Body of pancreas (tissue), 4 donors: ENCODE data around the gene CHRNA1. TPM values are rescaled to one million over a fixed set of nuclear protein-coding genes. Genes with fewer than 3 reads are reported as not detected.
A peak's percentile ranks its signal among the peaks of the same experiment; 100 is the strongest.

Source experiments
- ATAC-seq: fragments of 150-250 bp; one replicate; pipeline ENCODE4 v1.9.1; 2016
- DNase-seq, 4 donors: peaks; one replicate each; pipeline ENCODE4 v3.0.0-alpha.2; 2019
- H3K27ac ChIP-seq, 4 donors: fragments of 200-600 bp; sonication (generic); 1 replicate in 3 of 4; 2 replicates in 1 of 4; pipeline versions ENCODE4 v1.5.1 to v1.6.1; 2016 to 2019; ENCODE audit warnings: mild to moderate bottlenecking in 1 of 4, mixed read lengths in 1 of 4, moderate library complexity in 1 of 4
- H3K27me3 ChIP-seq, 2 donors: fragments of 200-600 bp; sonication (generic); one replicate each; pipeline ENCODE4 v1.6.0; 2016; ENCODE audit warnings: mild to moderate bottlenecking in 1 of 2
- H3K36me3 ChIP-seq, 2 donors: fragments of 200-600 bp; sonication (generic); replicated peaks in 1 of 2; 2 replicates each; pipeline ENCODE4 v1.5.1; 2016; ENCODE audit warnings: low read depth in 2 of 2; ENCODE audit not compliant: insufficient read depth in 1 of 2
- H3K4me1 ChIP-seq: fragments of 200-600 bp; sonication (generic); one replicate; pipeline ENCODE4 v1.6.0; 2016
- H3K4me3 ChIP-seq, 2 donors: fragments of 200-600 bp; sonication (generic); 1 replicate in 1 of 2; 2 replicates in 1 of 2; pipeline ENCODE4 v1.5.1; 2016 to 2019
- H3K9me3 ChIP-seq, 3 donors: fragments of 200-600 bp; sonication (generic); 1 replicate in 2 of 3; 2 replicates in 1 of 3; pipeline ENCODE4 v1.5.1; 2016
- CTCF ChIP-seq, 7 experiments: fragments of 450-650 bp in 4 of 7; fragments of 200-600 bp in 3 of 7; sonication (generic) in 3 of 7; IDR thresholded peaks; one replicate each; pipeline ENCODE4 v1.5.1; 2016 to 2019; ENCODE audit warnings: antibody characterized with exemption in 7 of 7
- POLR2A ChIP-seq, 3 donors: fragments of 450-650 bp; IDR thresholded peaks; one replicate each; pipeline ENCODE4 v1.6.1; 2016; ENCODE audit warnings: antibody characterized with exemption in 3 of 3, mild to moderate bottlenecking in 2 of 3
- WGBS, 2 donors: methylation state at CpG; one replicate each; pipeline ENCODE4 v1.1.5; 2017; 5-methylcytosine and 5-hydroxymethylcytosine counted together
- intact Hi-C: fragments of 100-400 bp; cut with DNase I; formaldehyde crosslinking; loops from one replicate; pipeline ENCODE4 v1.15.1; 2023
- total RNA-seq, 2 donors: library from RNA; depleted of rRNA; stranded (reverse); fragments of >200 nt; gene quantifications; one replicate each; pipeline ENCODE4 v1.1.0, GENCODE V29; 2016

The CHRNA1 gene
- total RNA-seq, 2 donors from 2014 or later: not detected

- no peaks in the 10 kb centered on the region for H3K4me1 ChIP-seq
- no peaks in the 10 kb centered on the region for H3K36me3 ChIP-seq
- H3K27ac ChIP-seq: no peak overlapping the region
- WGBS, 2 donors: 66 to 68% methylated on average over 4 of the region's 4 CpGs
- H3K4me3 ChIP-seq: no peak overlapping the region
- H3K9me3 ChIP-seq: no peaks in the 10 kb centered on the region
- TF ChIP-seq POLR2A (IDR thresholded peaks at IDR 0.05) (no peak), CTCF (IDR thresholded peaks at IDR 0.05) (no peak)
- DNase-seq (no peak), ATAC-seq (no peak)
- intact Hi-C loops: no loop called here
- no peaks in the 10 kb centered on the region for H3K27me3 ChIP-seq
These were observed 11.8 kb downstream of the CHRNA1 start for GRCh38 chr2:174752403-174753037.

GRCh38 chr2:174750923-174751441 is 13.3 kb downstream of the CHRNA1 start:
- WGBS, 2 donors: 74 to 76% methylated on average over 5 of the region's 5 CpGs
- H3K4me3 ChIP-seq: no peak overlapping the region

GRCh38 chr2:174749793-174750192 is 14.5 kb downstream of the CHRNA1 start:
- DNase-seq (no peak), ATAC-seq (no peak)
- 66 to 70% methylated on average over 8 of the region's 8 CpGs for WGBS, 2 donors
- H3K4me1 ChIP-seq: no peaks in the 10 kb centered on the region
- H3K27me3 ChIP-seq: no peaks in the 10 kb centered on the region
- no peaks in the 10 kb centered on the region for H3K9me3 ChIP-seq
- no peak overlapping the region for H3K4me3 ChIP-seq
- TF ChIP-seq POLR2A (IDR thresholded peaks at IDR 0.05): no peak
- TF ChIP-seq CTCF (IDR thresholded peaks at IDR 0.05): no peak
- no peaks in the 10 kb centered on the region for H3K36me3 ChIP-seq
- no peak overlapping the region for H3K27ac ChIP-seq
- intact Hi-C loops: no loop called here

More at GRCh38 chr2:174750923-174751441, 13.3 kb downstream of the CHRNA1 start:
- TF ChIP-seq CTCF (IDR thresholded peaks at IDR 0.05): no peak
- TF ChIP-seq POLR2A (IDR thresholded peaks at IDR 0.05): no peak
- H3K9me3 ChIP-seq: no peaks in the 10 kb centered on the region
- no peaks in the 10 kb centered on the region for H3K36me3 ChIP-seq
- ATAC-seq: no peak
- DNase-seq: no peak
- H3K4me1 ChIP-seq: no peaks in the 10 kb centered on the region
- intact Hi-C loops: no loop called here
- no peaks in the 10 kb centered on the region for H3K27me3 ChIP-seq
- H3K27ac ChIP-seq: no peak overlapping the region

- 0% methylated on average over 4 of the region's 4 CpGs for WGBS, 2 donors
- DNase-seq (peak; percentile 58 to 65 (median 62)), ATAC-seq (peak; percentile 80)
- no peaks in the 10 kb centered on the region for H3K4me1 ChIP-seq
- intact Hi-C loops: no loop called here
- no peaks in the 10 kb centered on the region for H3K27me3 ChIP-seq
- TF ChIP-seq POLR2A (IDR thresholded peaks at IDR 0.05): no peak
- peak; percentile 36 to 74 (median 60) for TF ChIP-seq CTCF (IDR thresholded peaks at IDR 0.05)
- no peak overlapping the region for H3K27ac ChIP-seq
- H3K36me3 ChIP-seq: no peaks in the 10 kb centered on the region
- no peak overlapping the region for H3K4me3 ChIP-seq
- no peaks in the 10 kb centered on the region for H3K9me3 ChIP-seq
These were observed 15.3 kb downstream of the CHRNA1 start for GRCh38 chr2:174748948-174749347.

GRCh38 chr2:174745142-174745541 is 19.1 kb downstream of the CHRNA1 start:
- no peak for DNase-seq
- H3K9me3 ChIP-seq: no peaks in the 10 kb centered on the region
- H3K36me3 ChIP-seq: no peaks in the 10 kb centered on the region
- no peak for TF ChIP-seq CTCF (IDR thresholded peaks at IDR 0.05)
- TF ChIP-seq POLR2A (IDR thresholded peaks at IDR 0.05): no peak
- no peaks in the 10 kb centered on the region for H3K4me1 ChIP-seq
- intact Hi-C loops: no loop called here
- ATAC-seq: no peak
- H3K27me3 ChIP-seq: no peaks in the 10 kb centered on the region
- H3K27ac ChIP-seq: no peak overlapping the region
- WGBS, 2 donors: 70 to 71% methylated on average over 5 of the region's 5 CpGs
- no peak overlapping the region for H3K4me3 ChIP-seq
